ENCODE results near the gene PYGM.
A peak's percentile ranks its signal among the peaks of the same experiment; 100 is the strongest.

Gene PYGM

DNA sequence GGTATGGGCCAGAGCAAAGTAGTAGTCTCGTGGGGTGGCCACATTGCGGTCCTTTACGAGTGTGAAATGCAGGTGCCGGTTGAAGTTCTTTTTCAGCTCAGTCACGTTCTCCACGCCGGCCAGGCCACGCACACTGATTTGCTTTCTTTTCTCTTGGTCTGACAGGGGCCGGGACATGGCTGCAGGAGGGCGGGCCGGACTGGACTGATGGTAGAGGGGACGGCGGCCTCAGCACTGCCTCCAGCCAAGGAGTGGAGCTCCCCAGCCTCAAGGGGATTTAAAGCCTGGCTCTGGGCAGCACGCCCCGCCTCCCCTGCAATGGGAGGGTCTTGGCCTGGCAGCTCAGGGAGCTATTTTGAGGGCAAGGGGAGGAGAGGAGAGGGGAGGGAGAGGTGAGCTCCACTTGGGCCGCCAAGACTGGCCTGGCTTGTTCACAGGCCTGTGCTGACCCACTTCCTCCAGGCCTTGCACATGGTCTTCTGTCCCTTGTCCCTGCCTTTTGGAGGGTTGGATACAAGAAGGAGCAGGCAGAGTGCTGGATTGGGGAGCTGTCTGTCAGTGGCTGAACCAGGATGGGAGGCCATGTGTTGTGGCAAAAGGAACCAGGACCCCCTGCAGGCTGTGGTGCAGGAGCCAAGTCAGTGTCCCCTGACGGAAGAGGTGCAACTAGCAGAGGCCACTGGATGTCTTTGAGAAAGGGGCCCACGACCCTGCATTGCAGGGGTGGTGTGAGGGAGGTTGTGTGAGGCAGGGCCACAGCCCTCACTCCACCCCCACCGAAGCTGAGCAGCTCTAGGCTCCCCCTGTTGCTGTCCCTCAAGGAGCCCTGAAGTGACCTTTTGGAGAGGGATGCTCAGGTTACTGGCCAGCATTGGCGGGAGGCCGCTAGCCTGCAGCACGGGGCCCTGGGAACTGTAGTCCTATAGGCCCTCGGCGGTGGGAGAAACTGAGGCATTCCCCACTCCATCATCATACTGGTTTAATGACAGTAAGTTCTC is at the start of gene PYGM:
TSS of gene PYGM (minus strand) at position 253 of the 998 bp plus-strand sequence. CDS start at position 177, 76 bp downstream.
- no peak for DNase-seq

DNA sequence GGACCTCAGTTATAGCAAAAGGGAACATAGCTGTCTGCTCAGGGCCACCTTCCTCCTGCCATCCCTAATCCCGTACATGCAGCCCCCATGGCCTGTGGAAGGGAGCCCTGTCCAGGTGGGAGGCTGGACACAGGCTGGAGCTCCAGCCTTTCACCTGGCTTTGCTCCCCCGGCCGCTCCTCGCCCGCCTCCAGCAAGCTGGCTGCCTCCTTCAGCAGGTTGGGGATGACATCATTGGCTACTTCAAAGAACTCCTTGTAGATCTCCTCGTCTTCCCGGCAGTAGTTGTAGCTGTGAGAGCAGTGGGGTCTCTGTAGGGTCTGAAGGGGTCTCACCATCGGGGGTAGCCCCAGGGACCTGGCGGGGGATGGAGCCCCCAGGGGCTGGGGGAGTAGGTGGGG is 45.7 kb upstream of the PYGM start:
- no peak for DNase-seq

DNA sequence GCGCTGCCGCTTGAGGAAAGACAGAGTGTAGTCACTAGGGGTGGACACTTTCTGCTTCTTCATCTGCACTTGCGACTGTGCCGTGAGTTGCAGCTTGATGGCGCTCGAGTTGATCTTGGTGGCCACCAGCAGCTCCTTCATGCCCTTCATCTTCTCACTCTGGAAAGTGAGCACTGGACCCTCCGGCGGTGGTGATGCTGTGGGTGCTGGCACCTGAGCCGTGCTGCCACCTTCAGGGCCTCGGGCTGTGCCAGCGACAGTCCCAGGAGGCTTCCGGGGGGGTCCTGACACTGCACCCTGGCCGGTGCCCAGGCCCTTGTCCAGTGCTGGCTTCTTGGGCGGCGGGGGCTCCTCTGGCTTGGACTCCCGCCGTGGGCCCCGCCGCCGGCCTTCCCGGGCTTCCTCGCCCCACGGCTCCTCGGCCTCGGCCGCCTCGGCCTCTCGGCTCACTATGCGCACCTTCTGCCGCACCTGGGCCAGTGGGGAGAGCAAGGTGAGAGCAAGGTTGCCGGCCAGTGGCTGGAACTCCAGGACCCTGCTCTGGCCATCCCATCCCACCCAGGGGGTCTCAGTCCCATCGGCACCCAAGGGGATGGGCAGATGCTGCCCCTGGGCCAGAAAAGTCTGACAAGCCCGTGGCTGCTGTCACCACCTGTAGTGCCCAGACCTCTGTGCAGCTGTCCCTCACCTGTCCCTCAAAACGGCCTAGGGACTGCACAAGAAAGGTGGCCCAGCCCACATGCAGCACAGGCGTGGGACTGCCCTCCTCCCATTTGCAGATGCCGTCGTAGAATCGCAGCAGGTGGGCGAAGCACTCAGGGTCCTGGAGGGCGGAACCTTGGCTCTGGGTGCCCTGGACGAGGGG is 44.8 kb upstream of the PYGM start:
- DNase-seq: no peak

DNA sequence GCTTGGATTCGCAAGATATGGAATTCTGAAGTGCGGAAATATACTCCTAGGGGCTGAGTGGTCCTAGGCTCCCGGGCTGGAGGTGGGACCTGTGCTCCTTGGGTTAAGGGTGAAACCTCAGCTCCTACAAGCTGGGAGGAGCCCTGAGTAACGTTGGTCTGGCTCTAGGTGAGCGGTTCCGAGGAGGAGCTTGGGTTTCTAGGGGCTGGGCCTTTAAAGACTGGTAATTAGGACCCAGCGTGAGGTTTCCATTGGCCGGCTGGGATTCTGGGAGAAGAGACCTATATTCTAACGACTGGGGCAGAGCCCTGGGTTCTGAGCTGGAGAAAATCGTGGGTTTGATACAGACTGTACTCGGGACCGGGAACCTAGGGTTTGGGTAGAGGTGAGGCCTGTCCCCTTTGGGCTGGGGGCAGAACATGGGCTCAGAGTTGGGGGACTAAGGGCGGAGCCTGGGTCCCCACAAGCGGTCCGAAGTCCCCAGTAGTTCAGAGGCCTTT is 44.1 kb upstream of the PYGM start:
- no peak for DNase-seq

DNA sequence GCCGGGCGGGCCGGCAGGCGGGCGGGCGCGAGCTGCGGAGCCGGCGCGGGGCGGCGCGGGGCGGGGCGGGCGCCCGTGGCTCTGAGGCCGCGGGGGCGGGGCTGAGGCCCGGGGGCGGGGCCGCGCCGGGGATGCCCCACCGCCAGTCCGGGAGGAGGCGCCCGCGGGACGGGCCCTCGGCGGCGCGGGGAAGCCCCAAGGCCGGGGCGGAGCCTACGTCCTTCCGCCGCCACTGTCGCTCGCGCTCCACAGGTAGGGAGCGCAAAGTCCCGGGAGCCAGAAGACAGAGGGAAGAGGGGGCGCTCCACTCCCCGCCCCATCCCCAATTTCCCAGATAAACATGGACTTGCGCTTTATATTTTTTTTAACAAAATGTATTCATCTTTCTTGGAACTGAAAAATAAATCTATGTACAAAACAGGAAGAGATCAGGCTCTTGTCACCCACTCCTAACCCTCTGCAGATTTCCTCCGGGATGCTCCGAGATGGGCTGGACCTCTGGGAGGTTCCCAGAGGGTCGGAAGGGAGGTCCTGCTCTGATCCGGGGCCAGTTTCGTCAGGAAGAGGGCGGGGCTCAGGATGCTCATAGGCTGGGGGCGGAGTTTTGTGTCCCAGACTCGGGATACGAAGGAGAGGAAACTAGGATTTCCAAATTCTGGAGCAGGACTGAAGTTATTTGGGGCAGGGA is 43.5 kb upstream of the PYGM start, which contains the start of gene MAP4K2:
TSS of gene MAP4K2 (minus strand) at position 57 of the 688 bp plus-strand sequence. CDS start 65 bp downstream, outside the sequence.
- peak; percentile 81 for DNase-seq

DNA sequence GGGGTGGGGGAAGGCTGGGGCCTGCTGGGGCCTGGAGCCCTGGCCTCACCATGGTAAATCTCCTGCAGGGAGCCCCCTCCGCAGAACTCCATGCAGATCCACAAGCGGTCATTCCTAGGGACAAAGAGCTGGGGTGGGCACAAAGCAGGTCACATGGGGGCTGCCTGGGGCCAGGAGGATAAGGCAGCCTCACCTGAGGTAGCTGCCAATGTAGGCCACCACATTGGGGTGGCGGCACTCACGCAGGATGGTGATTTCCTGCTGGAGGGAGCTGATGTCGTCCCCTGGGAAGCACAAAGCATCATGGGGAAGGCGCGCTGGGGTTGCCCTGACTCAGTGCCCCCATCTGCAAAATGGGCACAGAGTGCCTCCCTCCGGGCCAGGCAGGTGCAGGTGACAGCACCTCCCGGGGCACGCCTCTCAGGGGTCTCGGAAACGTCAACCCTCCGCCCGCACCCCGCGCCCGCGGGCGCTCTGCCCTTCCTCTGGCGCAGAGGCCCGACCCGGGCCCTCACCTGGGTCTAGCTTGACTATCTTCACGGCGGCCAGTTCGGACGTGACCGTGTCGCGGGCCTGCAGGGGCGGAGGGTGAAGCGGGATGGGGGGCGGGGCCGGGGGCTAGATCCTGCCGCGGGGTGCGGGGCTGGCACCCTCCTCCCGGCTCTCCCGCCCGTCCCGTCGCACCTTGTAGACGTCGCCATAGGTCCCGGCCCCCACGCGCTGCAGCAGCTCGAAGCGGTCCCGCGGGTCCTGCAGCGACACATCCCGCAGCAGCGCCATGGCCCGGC is 42.8 kb upstream of the PYGM start:
- DNase-seq: peak; percentile 32

DNA sequence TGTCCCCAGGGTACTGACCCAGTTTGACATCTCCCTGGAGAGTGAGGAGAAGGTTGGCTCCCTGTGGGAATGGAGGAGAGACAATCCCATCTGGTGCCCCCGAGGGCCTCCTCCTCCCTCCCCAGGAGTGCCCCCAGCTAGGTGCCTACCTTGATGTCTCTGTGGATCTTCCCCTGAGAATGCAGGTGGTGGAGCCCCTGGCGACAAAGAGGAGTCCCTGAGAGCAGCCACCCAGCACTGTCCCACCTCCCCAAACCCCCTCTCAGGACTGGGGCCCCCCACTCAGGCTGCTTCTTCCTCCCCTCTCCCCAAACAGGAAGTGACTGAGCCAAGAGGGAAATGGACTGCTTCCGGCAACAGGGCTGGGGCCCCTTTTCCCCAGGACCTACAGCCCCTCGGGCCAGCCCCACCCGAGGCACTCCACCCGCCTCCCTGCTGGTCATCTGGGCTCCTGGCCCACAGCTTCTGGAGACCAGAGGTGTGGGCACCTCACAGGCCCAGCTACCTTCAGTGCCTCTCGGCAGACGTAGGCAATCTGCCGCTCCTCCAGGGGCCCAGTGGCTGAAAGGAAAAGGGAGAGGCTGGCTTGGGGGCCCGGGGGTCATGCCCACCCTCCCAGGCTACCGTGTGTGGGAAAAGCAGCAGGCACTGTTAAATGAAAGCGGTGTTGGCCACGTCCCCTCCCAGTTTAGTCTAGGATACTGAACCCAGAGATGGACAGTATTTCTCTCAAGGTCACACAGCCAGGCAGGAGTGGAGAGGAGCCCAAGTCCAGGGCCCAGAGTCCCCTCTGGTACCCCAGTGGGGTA is 42.0 kb upstream of the PYGM start:
- DNase-seq: no peak

DNA sequence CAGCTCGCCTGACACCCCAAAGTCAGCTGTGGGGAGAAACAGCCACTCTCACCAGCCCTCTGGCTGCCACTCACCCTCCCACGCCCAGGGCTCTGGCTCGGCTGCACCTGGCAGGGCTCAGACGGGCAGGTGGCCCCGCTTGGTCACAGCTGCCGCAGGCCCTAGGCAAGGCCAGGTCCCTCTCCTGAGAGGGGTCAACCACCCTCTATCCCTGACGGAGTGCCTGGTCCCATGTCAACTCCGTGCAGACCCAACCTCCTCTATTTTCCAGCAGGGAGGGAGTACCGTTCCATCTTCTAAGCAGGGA is 41.3 kb upstream of the PYGM start:
- no peak for DNase-seq

DNA sequence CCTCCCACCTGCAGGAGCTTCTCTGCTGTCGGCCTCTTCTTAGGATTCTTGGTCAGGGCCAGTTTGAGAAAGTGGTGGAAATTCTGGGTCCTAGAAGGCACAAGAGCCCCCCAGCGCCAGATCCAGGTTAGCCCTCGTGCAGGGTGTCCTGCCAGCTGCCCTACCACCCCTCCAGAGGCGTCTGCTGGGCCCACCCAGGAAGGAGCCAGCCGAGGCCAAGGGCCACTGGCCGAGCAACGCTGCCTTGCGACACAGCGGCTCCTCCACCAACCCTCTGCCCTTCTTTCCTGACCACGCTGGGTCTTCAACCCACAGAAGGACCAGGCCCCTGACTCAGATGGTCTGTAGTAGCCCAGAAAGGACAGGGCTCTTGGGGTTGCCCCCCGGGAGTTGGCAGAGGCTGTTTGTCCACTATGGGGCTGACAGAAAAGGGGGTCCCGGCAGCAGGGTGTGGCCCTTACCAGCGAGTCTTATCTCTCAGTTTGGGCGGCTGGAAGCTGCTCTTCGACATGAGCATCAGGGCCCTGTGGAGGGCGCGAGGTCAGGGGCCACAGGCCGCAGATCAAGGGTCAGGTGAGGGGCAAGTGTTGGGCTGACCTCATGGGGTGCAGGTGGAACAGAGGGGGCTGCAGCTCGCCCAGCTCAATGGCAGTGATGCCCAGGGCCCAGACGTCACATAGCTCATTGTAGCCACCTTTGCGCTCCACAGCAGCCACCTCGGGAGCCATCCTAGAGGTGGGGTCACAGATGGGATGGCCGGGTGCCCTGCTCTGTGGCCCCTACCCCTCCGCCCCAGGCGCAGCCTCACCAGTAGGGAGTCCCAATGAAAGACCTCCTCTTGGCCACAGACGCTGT is 40.8 kb upstream of the PYGM start:
- no peak for DNase-seq

DNA sequence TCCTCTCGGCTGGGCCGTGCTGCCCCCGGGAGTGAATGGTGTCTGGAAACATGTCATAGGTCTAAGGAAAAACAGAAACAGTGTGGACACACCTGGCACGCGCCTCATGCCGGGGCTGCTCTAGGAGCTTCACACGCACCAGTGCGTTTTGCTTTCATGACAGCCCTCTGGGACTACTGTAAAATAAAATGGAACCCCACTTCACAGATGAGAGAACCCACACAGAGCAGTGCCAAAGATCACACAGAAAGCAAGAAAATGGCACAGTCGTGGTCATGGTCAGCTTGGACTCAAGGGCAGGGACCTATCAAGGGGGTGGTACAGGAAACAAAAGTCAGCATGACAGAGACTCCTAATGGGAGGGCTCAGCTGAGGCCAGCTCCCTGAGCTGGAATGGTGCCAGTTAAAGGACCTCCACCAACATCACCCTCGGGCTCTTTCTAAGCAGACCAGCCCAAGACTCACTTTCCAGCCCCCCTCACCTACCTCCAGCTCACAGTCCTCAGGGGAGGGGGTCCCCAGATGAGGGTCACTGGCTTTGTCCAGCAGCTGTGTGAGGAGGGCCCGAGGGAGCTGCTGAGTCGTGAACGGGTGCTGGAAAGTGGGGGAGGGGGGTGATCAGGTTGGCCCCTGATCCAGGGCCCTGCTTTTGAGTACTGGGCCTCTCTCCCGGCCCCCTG is 40.0 kb upstream of the PYGM start:
- DNase-seq: no peak

DNA sequence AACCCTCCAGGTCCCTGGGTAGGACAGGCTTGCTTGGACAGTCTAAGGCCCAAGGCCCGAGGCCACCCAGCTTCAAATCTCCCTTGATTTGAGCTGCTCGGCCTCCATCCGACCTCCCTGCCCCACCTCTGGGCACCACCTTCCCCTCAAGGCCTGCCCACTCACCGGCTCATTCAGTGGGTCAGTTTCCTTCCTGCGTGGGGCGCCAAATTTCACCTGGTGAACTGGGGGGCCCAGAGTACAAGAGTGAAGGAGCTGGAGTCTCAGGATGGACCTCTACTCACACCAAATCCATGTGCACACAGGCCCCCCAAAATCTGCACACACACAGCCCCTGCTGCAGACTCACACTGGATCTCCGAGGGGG is 39.5 kb upstream of the PYGM start:
- DNase-seq: no peak

DNA sequence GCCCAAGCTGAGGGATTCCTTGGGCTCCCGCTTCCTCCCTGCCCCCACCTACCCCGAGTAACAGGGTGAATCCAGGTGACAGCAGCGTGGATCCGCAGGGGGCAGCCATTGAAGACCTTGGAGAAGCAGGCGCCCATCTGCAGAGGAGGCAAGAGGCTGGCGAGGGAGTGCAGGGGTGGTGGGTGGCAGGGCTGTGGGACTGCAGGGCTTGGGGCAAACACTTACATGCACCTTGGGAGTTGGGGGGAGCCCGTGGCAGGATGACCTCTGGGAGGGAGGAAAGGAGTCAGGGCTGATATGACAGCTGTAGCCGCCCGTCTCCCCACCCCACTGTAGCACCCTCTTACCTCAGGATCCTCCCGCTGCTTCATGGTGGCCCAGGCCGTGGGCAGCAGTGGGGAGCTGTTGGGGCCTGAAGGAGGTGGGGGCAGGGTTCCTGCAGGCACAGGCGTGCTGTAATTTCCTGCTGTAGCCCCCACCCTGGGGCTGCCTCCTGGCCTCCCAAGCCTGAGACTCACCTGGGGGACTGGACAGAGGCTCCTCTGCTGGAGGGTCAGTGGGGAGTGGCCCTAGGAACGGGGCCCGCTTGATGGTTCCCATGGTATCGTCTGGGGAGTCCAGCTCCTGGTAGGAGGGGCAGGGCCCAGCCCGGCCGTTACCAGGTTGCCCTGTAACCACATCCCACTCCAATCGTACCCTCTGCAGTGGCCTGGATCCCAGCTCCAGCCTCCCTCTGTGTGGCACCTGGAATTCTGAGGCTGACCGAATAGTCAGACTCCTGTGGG is 37.2 kb upstream of the PYGM start:
- DNase-seq: no peak

DNA sequence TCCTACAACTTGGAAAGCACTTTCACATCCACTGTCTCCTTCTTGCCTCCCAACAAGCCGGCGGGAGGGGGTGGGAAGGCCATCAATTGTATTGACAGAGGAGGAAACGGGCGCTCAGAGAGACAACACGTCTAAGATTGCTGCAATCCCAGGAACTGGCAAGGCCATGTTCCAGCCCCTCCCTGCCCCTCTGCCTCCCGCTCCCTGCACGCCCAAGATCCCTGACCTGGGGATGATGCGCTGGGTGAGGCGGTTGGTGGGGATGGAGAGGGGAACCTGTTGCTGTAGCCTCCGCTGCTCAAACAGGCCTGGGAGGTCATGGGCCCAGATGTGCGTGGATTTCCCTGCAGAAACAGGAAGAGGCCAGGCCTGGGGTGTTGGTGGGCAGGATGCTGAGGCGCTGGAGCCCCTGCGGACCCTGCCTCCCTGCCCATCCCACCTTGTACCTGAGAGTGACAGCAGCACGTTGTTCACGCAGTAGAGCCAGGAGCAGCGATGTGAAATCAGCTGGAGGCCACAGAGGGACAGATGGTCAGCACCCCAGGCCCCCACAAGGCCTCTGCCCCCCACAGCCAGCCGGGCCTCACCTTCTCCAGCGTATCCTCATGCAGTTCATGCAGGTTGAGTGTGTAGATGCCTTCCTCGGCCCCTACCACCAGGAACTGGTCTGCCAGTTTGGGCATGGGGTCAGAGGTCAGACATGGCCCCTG is 36.4 kb upstream of the PYGM start:
- no peak for DNase-seq

DNA sequence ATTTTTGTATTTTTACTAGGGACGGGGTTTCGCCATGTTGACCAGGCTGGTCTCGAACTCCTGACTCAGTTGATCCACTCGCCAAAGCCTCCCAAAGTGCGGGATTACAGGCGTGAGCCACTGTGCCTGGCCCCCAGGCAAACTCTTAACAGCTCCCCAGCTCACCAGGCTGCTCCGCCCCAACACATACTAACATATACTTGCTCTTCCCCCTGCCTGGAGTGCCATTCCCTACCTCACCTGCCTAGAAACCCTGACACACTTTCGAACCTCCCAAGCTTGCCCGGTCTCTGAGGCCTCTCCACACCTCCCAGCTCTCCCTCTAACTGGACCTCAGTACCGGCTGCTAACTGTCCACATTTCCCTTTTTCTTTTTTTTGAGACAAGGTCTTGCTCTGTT is 34.8 kb upstream of the PYGM start:
- DNase-seq: no peak

DNA sequence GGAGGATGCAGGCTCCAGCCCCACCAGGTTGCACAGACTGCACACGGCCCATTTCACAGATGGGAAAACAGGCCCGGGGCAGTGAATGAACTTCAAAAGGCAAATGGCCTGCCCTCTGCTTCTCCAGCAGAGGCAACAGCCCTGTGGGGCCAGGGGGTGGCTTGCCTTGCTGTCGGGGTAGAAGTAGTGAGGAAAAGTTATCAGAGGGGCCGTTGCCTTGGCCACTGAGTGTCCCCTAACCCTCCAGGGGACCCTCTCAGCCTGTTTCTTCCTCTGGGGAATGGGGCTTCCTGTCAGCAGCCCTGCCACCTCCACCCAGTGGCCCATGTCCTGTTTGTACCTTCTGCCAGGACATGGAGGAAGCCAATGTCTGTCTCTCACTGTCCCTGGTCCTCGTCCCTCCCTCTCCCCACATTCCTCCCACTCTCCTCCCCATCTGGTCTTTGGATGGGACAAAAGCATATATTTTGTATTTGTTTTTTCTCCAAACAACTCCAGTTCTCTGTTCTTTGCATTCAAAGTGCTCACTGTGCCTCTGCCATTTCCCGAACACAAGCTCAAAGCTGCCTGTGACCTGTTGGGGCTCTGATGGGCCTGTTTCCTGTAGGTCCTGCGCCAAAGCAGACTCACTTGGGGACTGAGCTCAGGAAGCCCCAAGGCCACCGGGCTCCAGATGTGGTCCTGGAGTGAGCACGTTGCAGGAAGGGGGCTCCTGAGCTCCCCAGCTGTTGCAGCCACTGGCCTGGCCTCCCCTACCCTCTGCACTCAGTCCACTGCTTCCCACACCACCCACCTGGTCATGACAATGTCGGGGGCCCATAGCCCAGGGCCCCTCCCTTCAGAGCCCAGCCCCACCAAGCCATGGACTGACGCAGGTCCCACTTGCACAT is 33.7 kb upstream of the PYGM start:
- no peak for DNase-seq

DNA sequence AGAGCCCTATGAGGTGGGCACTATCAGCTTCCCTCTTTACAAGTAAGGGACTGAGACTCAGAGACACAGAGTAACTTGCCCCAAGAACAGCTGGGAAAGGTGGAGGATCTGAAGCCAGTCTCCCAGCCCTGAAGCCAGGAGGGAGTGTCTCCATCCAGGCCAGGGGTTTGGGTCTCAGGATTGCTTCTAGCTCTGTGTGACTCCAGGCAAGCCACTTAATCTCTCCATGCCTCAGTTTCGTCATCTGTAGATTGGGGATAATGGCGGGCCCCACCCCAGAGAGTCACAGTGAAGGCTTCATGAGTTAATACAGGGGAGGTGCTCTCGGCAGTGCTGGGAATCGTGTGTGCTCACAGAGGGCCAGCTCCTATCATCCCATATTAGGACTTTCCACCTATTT is 32.7 kb upstream of the PYGM start:
- no peak for DNase-seq

DNA sequence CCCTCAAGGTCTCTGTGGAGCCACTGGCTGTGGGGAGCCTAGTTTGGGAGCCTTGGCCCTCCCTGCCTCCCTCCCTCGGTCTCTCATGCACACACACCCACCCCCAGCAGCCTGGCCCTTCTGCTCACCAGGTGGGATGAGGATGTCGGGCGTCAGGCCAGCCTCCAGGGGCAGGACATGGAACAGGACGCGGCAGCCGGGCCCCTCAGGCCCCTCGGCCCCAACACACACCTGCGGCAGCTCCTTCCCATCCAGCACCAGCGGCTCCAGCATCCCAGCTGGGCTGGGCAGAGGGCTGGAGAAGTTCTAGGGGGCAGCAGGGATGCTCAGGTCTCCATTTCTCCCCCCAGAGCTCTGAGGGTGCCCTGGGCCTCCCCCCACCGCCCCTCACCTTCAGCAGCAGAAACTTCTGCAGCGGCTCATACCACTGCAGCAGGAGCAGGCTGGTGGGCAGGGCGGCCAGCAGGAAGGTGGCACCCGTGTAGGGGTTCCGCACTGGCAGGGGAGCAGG is 32.1 kb upstream of the PYGM start:
- DNase-seq: no peak
